Liver (tissue), 3 donors: ENCODE results near the gene LDHAL6B.

Experiments
- EGR1 ChIP-seq, 2 donors: IDR thresholded peaks; 2 replicates each; pipeline ENCODE4 v1.6.1; 2016 to 2018; ENCODE audit warnings: antibody characterized with exemption in 2 of 2, low read depth in 2 of 2
- FOXA1 ChIP-seq: IDR thresholded peaks from 2 replicates; pipeline ENCODE4 v1.6.1; 2016; ENCODE audit warnings: antibody characterized with exemption
- HNF4G ChIP-seq: IDR thresholded peaks from 2 replicates; pipeline ENCODE4 v1.6.1; 2016; ENCODE audit warnings: antibody characterized with exemption
- JUND ChIP-seq, 2 donors: IDR thresholded peaks; 2 replicates each; pipeline ENCODE4 v1.6.1; 2016; ENCODE audit warnings: antibody characterized with exemption in 2 of 2
- TF ChIP-seq, protein P1 (sequence below): fragments of 150-350 bp; IDR thresholded peaks from 2 replicates; pipeline ENCODE4 v1.5.1; 2017; ENCODE audit warnings: improper control_type of control experiment, low read depth, low read length; ENCODE audit not compliant: missing input control
- TF ChIP-seq, protein P2 (sequence below): IDR thresholded peaks from 2 replicates; pipeline ENCODE4 v1.6.1; 2016; ENCODE audit warnings: antibody characterized with exemption
- TF ChIP-seq, protein P3 (sequence below): IDR thresholded peaks from 2 replicates; pipeline ENCODE4 v1.6.1; 2016; ENCODE audit warnings: antibody characterized with exemption
- donor health status: healthy.
- donor health status: healthy.

DNA sequence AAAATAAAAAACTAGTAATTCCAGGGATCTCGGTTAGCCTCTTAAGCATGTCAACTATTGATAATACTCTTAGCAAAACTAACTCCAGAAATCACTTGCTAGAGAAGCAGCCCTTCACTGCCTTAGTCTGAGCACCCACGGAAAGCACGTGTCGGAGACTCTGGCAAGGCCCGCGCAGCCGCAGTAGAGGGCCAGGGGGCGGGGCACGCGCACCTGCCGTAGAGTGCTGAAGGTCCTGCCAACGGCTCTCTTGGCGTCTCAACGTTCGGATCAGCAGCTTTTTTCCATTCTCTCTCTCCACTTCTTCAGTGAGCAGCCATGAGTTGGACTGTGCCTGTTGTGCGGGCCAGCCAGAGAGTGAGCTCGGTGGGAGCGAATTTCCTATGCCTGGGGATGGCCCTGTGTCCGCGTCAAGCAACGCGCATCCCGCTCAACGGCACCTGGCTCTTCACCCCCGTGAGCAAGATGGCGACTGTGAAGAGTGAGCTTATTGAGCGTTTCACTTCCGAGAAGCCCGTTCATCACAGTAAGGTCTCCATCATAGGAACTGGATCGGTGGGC, at the start of gene LDHAL6B:
- TF ChIP-seq FOXA1 (no peak), JUND (IDR thresholded peaks at IDR 0.05) (no peak), EGR1 (IDR thresholded peaks at IDR 0.05; ENCODE audit: low read depth in 2 of 2) (no peak), HNF4G (no peak)
- TF ChIP-seq, protein P1, sequence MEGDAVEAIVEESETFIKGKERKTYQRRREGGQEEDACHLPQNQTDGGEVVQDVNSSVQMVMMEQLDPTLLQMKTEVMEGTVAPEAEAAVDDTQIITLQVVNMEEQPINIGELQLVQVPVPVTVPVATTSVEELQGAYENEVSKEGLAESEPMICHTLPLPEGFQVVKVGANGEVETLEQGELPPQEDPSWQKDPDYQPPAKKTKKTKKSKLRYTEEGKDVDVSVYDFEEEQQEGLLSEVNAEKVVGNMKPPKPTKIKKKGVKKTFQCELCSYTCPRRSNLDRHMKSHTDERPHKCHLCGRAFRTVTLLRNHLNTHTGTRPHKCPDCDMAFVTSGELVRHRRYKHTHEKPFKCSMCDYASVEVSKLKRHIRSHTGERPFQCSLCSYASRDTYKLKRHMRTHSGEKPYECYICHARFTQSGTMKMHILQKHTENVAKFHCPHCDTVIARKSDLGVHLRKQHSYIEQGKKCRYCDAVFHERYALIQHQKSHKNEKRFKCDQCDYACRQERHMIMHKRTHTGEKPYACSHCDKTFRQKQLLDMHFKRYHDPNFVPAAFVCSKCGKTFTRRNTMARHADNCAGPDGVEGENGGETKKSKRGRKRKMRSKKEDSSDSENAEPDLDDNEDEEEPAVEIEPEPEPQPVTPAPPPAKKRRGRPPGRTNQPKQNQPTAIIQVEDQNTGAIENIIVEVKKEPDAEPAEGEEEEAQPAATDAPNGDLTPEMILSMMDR: no peak
- TF ChIP-seq, protein P2, sequence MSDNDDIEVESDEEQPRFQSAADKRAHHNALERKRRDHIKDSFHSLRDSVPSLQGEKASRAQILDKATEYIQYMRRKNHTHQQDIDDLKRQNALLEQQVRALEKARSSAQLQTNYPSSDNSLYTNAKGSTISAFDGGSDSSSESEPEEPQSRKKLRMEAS: no peak
- TF ChIP-seq, protein P3, sequence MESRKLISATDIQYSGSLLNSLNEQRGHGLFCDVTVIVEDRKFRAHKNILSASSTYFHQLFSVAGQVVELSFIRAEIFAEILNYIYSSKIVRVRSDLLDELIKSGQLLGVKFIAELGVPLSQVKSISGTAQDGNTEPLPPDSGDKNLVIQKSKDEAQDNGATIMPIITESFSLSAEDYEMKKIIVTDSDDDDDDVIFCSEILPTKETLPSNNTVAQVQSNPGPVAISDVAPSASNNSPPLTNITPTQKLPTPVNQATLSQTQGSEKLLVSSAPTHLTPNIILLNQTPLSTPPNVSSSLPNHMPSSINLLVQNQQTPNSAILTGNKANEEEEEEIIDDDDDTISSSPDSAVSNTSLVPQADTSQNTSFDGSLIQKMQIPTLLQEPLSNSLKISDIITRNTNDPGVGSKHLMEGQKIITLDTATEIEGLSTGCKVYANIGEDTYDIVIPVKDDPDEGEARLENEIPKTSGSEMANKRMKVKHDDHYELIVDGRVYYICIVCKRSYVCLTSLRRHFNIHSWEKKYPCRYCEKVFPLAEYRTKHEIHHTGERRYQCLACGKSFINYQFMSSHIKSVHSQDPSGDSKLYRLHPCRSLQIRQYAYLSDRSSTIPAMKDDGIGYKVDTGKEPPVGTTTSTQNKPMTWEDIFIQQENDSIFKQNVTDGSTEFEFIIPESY: no peak
